IPS-15b (cell line): Measurements from ENCODE around the gene PRDM5.

Experiments used
- H3K27me3 ChIP-seq: one replicate; pipeline ENCODE4 v1.6.1; 2013; ENCODE audit warnings: low read length; ENCODE audit not compliant: control insufficient read depth, insufficient read depth
- H3K36me3 ChIP-seq: one replicate; pipeline ENCODE4 v1.6.1; 2013; ENCODE audit warnings: low read length; ENCODE audit not compliant: control insufficient read depth, insufficient read depth
- H3K4me1 ChIP-seq: one replicate; pipeline ENCODE4 v1.6.1; 2013; ENCODE audit warnings: mild to moderate bottlenecking, low read length; ENCODE audit not compliant: control insufficient read depth, insufficient read depth
- H3K4me3 ChIP-seq: one replicate; pipeline ENCODE4 v1.5.1; 2013; ENCODE audit warnings: low read depth, low read length
- H3K9ac ChIP-seq: one replicate; pipeline ENCODE4 v1.6.1; 2013; ENCODE audit warnings: low read depth, mild to moderate bottlenecking, low read length
- H3K9me3 ChIP-seq: one replicate; pipeline ENCODE4 v1.6.1; 2013; ENCODE audit warnings: mild to moderate bottlenecking, low read length; ENCODE audit not compliant: control insufficient read depth, insufficient read depth

The PRDM5 gene

GRCh38 chr4:120733054-120733453, 189.5 kb downstream of the PRDM5 start:
- no peaks in the 10 kb centered on the region for H3K9me3 ChIP-seq
- no peak overlapping the region for H3K4me3 ChIP-seq
- no peaks in the 10 kb centered on the region for H3K36me3 ChIP-seq
- H3K9ac ChIP-seq: no peak overlapping the region
- H3K27me3 ChIP-seq: no peaks in the 10 kb centered on the region
- no peaks in the 10 kb centered on the region for H3K4me1 ChIP-seq

- Histone ChIP-seq H3K36me3 (no peaks in the 10 kb centered on the region), H3K9ac (no peak overlapping the region), H3K4me1 (no peaks in the 10 kb centered on the region), H3K4me3 (no peak overlapping the region), H3K27me3 (no peaks in the 10 kb centered on the region), H3K9me3 (no peaks in the 10 kb centered on the region)
Observed at GRCh38 chr4:120731561-120731960, 191.0 kb downstream of the PRDM5 start.

DNA sequence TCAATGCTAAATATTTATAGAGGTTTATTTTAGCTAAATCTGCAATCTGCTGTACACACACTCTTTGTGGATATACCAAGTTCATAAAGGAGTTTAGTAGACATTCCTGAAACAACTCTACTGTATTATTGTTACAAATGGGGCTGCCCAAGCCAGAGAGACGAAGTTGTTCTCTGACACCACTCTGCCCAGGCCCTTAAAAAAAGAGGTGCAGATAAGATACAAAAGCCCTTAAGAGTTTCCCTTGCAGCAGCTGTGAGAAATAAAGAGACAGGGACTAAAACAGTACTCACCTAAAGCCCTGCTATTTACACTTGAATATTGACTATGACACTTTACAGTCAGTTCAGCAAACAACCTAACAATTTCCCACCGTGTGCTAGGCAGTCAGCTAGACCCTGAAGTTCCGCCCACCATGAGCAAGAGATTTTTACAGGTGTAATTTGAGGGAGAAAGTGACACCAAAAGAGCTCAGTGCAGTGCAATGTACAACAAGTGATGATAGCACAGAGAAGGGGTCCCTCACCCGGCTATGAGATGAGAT, 191.7 kb downstream of the PRDM5 start:
- Histone ChIP-seq H3K9me3 (no peaks in the 10 kb centered on the region), H3K36me3 (no peaks in the 10 kb centered on the region), H3K4me1 (no peaks in the 10 kb centered on the region), H3K9ac (no peak overlapping the region), H3K4me3 (no peak overlapping the region), H3K27me3 (no peaks in the 10 kb centered on the region)

- H3K4me3 ChIP-seq: no peak overlapping the region
- H3K36me3 ChIP-seq: no peaks in the 10 kb centered on the region
- H3K9ac ChIP-seq: no peak overlapping the region
- no peaks in the 10 kb centered on the region for H3K4me1 ChIP-seq
- H3K27me3 ChIP-seq: no peaks in the 10 kb centered on the region
- H3K9me3 ChIP-seq: no peaks in the 10 kb centered on the region
Observed at GRCh38 chr4:120728892-120729675, 193.4 kb downstream of the PRDM5 start.

DNA sequence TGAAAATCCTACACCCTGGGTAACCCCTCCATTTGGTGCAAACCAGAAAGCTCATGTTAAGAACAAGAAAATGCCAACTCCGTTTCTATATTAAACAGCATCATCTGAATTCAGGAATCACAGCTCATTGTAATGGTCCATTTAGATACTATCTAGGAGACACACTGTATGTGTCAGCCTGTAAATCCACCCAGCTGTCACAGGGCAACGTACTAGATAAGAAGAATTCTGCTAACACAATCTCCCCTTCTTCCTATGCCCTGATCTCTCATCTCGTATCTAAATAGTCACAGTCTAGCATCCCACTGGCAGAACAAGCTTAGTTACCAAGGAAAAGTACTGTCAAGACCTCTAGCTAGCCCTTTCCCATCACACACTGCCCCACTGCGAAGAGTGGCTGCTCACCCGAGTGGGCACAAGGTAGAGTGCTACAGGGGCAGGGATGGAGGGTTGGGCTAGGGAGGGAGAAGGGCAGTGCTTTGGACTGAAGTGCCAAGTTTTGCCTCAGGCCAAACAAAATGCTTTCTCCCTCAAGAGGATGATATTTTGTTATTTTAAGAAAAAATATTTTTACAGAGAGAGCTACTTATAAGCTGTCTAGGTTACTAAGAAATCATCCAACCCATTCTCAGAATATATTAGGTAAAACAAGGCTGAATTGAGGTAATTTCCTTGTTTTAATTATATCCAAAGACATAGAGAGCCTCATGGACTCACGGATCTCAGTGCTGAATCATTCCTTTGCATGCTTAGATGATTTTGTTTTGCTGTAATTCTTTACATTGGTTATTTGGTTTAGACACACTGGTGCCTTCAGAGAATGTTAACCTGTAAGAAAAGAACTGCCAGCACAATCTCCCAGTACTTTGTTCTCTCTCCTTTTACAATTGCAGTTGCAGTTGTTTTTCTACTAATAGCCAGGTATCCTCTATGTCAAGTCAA, 196.6 kb downstream of the PRDM5 start:
- Histone ChIP-seq H3K36me3 (no peaks in the 10 kb centered on the region), H3K9me3 (no peaks in the 10 kb centered on the region), H3K9ac (no peak overlapping the region), H3K4me1 (peaks cover 4% of the 10 kb centered on the region), H3K27me3 (no peaks in the 10 kb centered on the region), H3K4me3 (no peak overlapping the region)

DNA sequence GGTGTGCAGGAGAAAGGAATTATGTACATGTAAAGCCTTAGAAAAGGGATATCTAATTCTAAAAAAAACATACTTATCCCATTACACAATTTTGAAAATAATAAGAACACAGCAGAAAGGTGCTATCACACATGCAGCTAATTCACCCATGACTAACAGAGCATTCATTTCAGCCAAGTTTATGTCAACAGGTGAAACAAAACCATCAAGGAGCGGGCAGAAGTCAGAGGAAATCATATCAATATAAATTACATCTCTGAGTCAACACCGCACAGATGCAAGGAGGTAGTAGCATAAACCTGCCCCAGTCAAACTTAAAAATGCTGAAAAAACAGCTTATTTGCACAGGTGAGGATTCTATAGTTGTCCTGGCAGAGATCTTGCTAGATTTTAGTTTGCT, 197.9 kb downstream of the PRDM5 start:
- no peaks in the 10 kb centered on the region for H3K36me3 ChIP-seq
- no peak overlapping the region for H3K9ac ChIP-seq
- H3K4me1 ChIP-seq: peaks cover 4% of the 10 kb centered on the region
- no peak overlapping the region for H3K4me3 ChIP-seq
- H3K27me3 ChIP-seq: no peaks in the 10 kb centered on the region
- H3K9me3 ChIP-seq: no peaks in the 10 kb centered on the region

DNA sequence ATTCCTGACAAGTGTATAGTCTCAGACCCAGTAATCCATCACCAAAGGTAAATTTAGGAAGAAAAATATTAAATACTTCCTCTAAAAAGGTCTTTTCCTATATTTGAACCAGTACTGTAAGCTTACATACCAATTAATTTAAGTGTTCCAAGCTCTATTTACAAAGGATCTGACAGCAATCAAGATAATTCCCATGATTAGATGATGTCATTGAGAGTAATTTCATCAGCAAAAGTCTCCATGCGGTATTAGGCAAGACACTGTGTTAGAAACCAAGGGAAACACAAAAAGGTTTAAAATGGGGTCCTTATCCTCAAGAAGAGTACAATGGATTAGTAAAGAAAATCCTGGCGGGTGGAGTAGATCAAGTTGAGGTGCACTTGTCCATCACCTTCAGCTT, 198.5 kb downstream of the PRDM5 start:
- Histone ChIP-seq H3K27me3 (no peaks in the 10 kb centered on the region), H3K4me3 (no peak overlapping the region), H3K9me3 (no peaks in the 10 kb centered on the region), H3K4me1 (peaks cover 4% of the 10 kb centered on the region), H3K36me3 (no peaks in the 10 kb centered on the region), H3K9ac (no peak overlapping the region)

GRCh38 chr4:120723105-120723504, 199.4 kb downstream of the PRDM5 start:
- H3K36me3 ChIP-seq: no peaks in the 10 kb centered on the region
- no peak overlapping the region for H3K9ac ChIP-seq
- no peaks in the 10 kb centered on the region for H3K27me3 ChIP-seq
- H3K4me3 ChIP-seq: no peak overlapping the region
- H3K4me1 ChIP-seq: peaks cover 4% of the 10 kb centered on the region
- no peaks in the 10 kb centered on the region for H3K9me3 ChIP-seq

DNA sequence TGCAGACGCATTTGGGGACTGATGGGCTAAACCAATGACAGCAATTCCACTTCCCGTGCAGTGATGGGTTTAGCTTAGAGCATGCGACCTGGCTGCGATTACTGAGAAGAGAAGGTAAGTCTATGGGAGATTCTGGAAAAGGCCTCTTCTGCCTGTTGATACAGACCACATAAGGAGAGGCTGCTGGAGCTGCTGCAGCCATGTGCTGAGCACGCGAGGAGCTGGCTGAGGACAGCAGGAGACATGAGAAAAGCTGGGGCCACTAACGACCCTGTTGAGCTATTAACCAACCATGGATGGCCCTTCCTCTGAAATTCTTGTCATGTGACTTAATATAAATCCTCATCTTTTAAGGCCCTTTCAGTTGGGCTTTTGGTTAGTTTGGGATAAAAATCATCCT, 199.9 kb downstream of the PRDM5 start:
- Histone ChIP-seq H3K9ac (no peak overlapping the region), H3K9me3 (no peaks in the 10 kb centered on the region), H3K4me3 (no peak overlapping the region), H3K27me3 (no peaks in the 10 kb centered on the region), H3K4me1 (peaks cover 4% of the 10 kb centered on the region), H3K36me3 (no peaks in the 10 kb centered on the region)

DNA sequence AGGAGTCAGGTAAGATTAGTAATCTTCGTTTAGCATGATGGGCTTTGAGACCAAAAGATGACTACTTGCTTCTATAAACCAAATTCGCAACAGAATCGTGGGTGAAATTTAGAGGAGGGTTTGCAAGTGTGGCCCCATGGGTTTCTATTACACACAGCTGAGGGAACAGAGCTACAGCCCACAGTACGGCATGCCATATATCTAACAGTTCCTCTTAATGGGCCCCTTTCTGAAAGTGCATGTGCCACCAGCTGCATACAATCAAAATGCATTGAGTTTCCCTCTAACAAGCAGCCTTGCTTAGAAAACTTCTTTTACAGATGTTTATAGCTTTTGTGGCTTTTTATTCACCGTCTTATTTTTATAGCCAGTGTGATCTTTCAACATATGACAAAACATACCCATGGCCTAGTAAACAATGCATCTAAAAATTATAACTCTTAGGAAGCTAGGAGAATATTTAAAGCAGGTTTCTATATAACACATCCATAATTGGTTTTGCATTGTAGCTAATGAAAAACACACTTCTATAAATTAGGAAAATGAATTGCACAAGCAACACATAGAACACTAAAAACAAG, 202.1 kb downstream of the PRDM5 start:
- Histone ChIP-seq H3K4me1 (peaks cover 4% of the 10 kb centered on the region), H3K9ac (no peak overlapping the region), H3K36me3 (no peaks in the 10 kb centered on the region), H3K27me3 (no peaks in the 10 kb centered on the region), H3K9me3 (no peaks in the 10 kb centered on the region), H3K4me3 (no peak overlapping the region)

- Histone ChIP-seq H3K4me3 (no peak overlapping the region), H3K9ac (no peak overlapping the region), H3K27me3 (no peaks in the 10 kb centered on the region), H3K4me1 (peaks cover 4% of the 10 kb centered on the region), H3K36me3 (no peaks in the 10 kb centered on the region), H3K9me3 (no peaks in the 10 kb centered on the region)
Observed at GRCh38 chr4:120718979-120719566, 203.5 kb downstream of the PRDM5 start.
